Measurements from ENCODE around the gene ZNF668.
"Not testable (repeated sequence)": the region's sequence is repeated elsewhere in the genome, so short reads cannot be mapped to it uniquely, and the experiment has no call there.

- not testable (repeated sequence) for TF ChIP-seq CTCF, POLR2A (IDR thresholded peaks at IDR 0.05)
Measured at GRCh38 chr16:31100876-31101641, 27.0 kb upstream of the ZNF668 start.
